ENCODE results near the gene CHADL. TPM values are rescaled to one million over a fixed set of nuclear protein-coding genes. Genes with fewer than 3 reads are reported as not detected.
"Not testable (repeated sequence)": the region's sequence is repeated elsewhere in the genome, so short reads cannot be mapped to it uniquely, and the experiment has no call there.

CHADL gene
- total RNA-seq, 3 donors from 2014 or later: 1.3 to 3.7 (median 1.4) TPM

- Histone ChIP-seq H3K27me3 (no peaks in the 10 kb centered on the region), H3K27ac (no peak overlapping the region), H3K4me1 (no peaks in the 10 kb centered on the region), H3K36me3 (no peaks in the 10 kb centered on the region), H3K9me3 (no peaks in the 10 kb centered on the region), H3K4me3 (no peak overlapping the region)
- no peak for DNase-seq (ENCODE audit: low spot score in 2 of 2)
- TF ChIP-seq CTCF (IDR thresholded peaks at IDR 0.05) (no peak), POLR2AphosphoS5 (IDR thresholded peaks at IDR 0.05) (no peak), POLR2A (IDR thresholded peaks at IDR 0.05) (no peak)
- intact Hi-C loops (cut with DNase I; ENCODE audit: low total_unique reads): no loop called here
Measured at GRCh38 chr22:41184679-41185078, 56.1 kb downstream of the CHADL start.

- H3K27ac ChIP-seq: peak overlapping the region; percentile 33 to 49
- DNase-seq (ENCODE audit: low spot score in 2 of 2): peak in 1 of 2 donors; percentile 44
- no peaks in the 10 kb centered on the region for H3K27me3 ChIP-seq
- no peaks in the 10 kb centered on the region for H3K4me1 ChIP-seq
- TF ChIP-seq CTCF (IDR thresholded peaks at IDR 0.05) (no peak), POLR2A (IDR thresholded peaks at IDR 0.05) (no peak), POLR2AphosphoS5 (IDR thresholded peaks at IDR 0.05) (no peak)
- H3K9me3 ChIP-seq: no peaks in the 10 kb centered on the region
- intact Hi-C loops (cut with DNase I; ENCODE audit: low total_unique reads): no loop called here
- no peak overlapping the region for H3K4me3 ChIP-seq
- H3K36me3 ChIP-seq: peaks cover 4% of the 10 kb centered on the region
Measured at GRCh38 chr22:41181349-41182241, 59.1 kb downstream of the CHADL start.

GRCh38 chr22:41180926-41181325, 59.8 kb downstream of the CHADL start:
- TF ChIP-seq POLR2A (IDR thresholded peaks at IDR 0.05): no peak
- no peak for TF ChIP-seq POLR2AphosphoS5 (IDR thresholded peaks at IDR 0.05)
- TF ChIP-seq CTCF (IDR thresholded peaks at IDR 0.05): no peak
- H3K9me3 ChIP-seq: no peaks in the 10 kb centered on the region
- no peak overlapping the region for H3K27ac ChIP-seq
- no peaks in the 10 kb centered on the region for H3K4me1 ChIP-seq
- intact Hi-C loops (cut with DNase I; ENCODE audit: low total_unique reads): no loop called here
- peaks cover 6% of the 10 kb centered on the region for H3K36me3 ChIP-seq
- no peak for DNase-seq (ENCODE audit: low spot score in 2 of 2)
- H3K4me3 ChIP-seq: no peak overlapping the region
- no peaks in the 10 kb centered on the region for H3K27me3 ChIP-seq

GRCh38 chr22:41180362-41180761, 60.4 kb downstream of the CHADL start:
- H3K36me3 ChIP-seq; intact Hi-C loops (cut with DNase I; ENCODE audit: low total_unique reads); H3K4me1 ChIP-seq; DNase-seq (ENCODE audit: low spot score in 2 of 2); H3K27me3 ChIP-seq; H3K4me3 ChIP-seq; H3K9me3 ChIP-seq; H3K27ac ChIP-seq: not testable (repeated sequence)

Other genes starting within 250 kb of the CHADL start
- gene EP300, start 148.3 kb downstream of the CHADL start, total RNA-seq: 100 to 1,000 TPM in 1 of 3 donors, 10 to 100 TPM in 2; 50.5 to 118 (median 56.2) TPM
- gene L3MBTL2, start 35.6 kb downstream of the CHADL start, total RNA-seq: 10 to 100 TPM; 13.1 to 22.5 (median 17.0) TPM
- gene RANGAP1, start 45.3 kb upstream of the CHADL start, total RNA-seq: 10 to 100 TPM; 29.8 to 54.1 (median 51.2) TPM
- 10 to 100 TPM; 24.0 to 33.1 (median 32.2) TPM for gene ZC3H7B, start 60.6 kb upstream of the CHADL start, total RNA-seq
- 10 to 100 TPM in 2 of 3 donors, 1 to 10 TPM in 1; 8.8 to 26.6 (median 15.7) TPM for gene TEF, start 141.0 kb upstream of the CHADL start, total RNA-seq
- gene TOB2, start 205.9 kb upstream of the CHADL start, total RNA-seq: 10 to 100 TPM; 28.8 to 61.9 (median 45.8) TPM
- gene PHF5A, start 227.8 kb upstream of the CHADL start, total RNA-seq: 10 to 100 TPM; 42.0 to 46.0 (median 43.8) TPM
- gene ACO2, start 228.2 kb upstream of the CHADL start, total RNA-seq: 10 to 100 TPM; 58.1 to 92.2 (median 65.2) TPM